HG03571 (cell line): ENCODE data around the gene MLN.

Source experiments
- ATAC-seq: cut with Tn5 transposase; IDR thresholded peaks from one replicate; pipeline ENCODE4 v1.9.1; 2021; ENCODE audit not compliant: unreplicated experiment

Gene MLN

GRCh38 chr6:33772902-33773472, 30.8 kb downstream of the MLN start:
- ATAC-seq = no peak

GRCh38 chr6:33772082-33772830, 31.5 kb downstream of the MLN start:
- ATAC-seq = no peak

- no peak for ATAC-seq
Measured at GRCh38 chr6:33771146-33772081, 32.4 kb downstream of the MLN start.

GRCh38 chr6:33770833-33771145, 33.0 kb downstream of the MLN start:
- no peak for ATAC-seq

GRCh38 chr6:33770124-33770832, 33.5 kb downstream of the MLN start:
- no peak for ATAC-seq

GRCh38 chr6:33769248-33769821, 34.5 kb downstream of the MLN start:
- ATAC-seq = no peak

DNA sequence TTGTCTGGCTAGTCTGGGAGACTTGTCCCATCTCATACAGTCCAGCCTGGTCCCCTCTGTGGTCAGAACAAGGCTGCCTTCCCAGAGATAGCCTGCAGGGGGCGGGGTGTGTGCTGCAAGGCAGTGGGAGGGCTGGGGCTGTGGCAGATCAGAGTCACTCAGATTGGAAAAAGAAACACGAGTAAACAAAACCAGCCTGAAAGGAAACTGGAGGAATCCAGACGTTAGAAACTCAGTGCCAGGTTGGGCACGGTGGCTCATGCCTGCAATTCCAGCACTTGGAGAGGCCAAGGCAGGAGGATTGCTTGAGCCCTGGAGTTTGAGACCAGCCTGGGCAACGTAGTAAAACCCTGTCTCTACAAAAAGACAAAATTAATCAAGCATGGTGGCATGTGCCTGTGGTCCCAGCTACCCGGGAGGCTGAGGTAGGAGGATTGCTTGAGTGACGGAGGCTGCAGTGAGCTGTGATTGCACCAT, 35.1 kb downstream of the MLN start:
- ATAC-seq = no peak

DNA sequence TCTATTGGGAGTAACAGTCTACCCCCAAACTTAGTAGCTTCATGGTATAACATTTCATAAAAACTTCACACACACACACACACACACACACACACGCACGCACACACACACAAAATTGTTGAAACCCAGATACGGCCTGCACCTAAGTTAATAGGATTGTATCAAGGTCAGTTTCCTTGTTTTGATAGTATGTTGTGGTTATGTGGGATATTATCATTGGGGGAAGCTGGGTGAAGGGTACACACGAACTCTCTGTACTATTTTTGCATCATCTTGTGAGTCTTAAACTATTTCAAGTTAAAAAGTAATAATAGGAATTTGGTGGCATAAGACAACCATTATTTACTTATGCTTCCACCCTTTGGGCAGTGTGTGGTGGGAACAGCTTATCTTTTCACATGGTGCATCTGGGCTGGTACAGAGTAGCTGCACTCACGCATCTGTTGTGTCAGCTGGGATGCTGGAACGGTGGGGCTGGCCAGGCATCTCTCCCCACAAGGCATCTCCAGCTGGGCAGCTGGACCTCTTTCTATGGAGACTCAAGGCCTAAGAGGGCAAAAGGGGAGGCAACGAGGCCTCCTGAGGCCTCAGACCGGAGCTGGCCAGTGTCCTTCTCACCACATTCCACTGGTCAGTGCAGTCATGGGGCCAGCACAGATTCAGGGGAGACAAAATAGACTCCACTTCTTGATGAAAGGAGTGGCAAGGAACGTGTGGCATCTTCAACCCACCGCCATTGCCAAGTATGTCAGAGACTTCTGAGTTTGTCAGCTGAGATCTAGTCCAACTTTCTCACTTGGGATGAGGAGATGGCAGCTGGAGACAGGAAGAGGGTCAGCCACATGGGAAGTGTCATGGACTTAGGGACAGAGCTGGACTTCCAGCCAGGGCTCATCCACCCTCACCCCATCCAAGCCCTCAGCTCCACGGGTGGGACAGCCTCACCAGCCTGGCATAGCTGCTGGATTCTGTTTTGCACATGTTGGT, 36.6 kb downstream of the MLN start:
- ATAC-seq = no peak

GRCh38 chr6:33765368-33765767, 38.4 kb downstream of the MLN start:
- ATAC-seq = no peak

DNA sequence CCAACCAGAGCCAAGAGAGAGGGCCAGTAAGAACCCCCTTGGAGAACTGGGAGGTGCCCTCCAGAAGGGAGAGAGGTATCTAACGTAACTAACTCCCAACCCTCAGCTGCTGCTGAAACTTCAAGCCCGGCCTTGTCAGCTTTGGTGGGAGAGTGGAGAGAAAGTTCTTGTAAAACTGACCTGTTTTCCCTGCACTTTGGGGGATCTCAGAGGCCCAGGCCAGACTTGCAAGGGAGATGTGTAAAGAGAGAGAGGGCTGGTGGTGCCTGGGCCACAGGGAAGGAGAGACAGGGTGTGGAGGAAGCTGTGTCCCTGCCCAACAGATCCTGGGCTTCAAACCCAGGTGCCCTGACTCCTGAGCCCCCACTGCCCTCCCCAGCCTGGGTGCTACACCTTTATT, 39.8 kb downstream of the MLN start:
- ATAC-seq = no peak

DNA sequence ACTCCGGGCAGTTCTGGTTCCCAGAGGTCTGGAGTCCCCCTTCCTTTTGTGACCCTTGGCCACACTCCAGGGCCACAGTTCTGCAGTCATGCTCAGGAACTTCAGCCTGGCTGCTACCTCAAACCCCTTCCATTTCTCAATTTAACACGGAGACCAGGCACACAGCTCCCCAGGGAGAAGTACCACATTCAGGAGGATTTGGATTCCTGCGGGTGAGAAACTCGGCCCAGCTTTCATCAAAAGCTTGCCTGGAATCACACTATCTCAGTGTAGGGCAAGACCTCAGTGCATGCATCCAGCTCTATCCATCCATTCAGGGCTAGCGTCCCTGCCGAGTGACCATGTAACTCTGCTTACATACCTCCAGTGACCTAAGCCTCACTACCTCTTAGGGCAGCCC, 40.3 kb downstream of the MLN start:
- no peak for ATAC-seq

- ATAC-seq = no peak
Measured at GRCh38 chr6:33762713-33763112, 41.1 kb downstream of the MLN start.

DNA sequence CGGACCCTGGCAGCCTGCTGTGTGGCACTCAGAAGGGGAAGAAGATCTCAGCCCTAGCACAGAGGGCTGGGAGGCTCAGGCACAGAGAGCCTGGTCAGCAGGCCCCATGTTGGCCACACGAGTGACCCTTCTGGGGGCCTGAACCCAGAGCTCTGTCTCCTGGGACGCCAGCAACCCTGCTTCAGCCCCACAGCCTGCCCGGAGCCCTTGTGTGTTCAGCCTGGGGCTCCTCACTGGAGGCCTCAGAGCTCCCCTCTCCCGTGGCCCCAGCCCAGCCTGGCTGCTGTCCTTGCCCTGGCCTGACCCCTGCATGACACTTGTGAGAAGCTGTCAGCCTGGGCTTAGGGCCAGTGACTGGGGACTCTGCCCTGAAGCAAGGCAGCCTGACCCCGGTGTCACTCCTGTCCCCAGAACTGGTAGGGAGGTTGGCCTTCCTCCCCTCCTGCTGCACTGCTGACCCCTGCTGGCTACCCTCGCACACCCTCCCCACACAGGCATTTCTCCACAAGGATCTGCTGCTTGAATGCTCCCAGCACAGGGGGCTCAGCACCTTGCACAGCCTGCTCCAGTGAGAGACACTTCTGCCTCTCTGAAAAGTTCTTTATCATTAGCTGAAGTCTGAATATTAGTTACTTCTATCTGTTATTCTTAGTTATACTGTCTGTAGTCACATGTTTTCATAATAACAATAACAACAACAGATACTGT, 41.7 kb downstream of the MLN start:
- ATAC-seq = no peak

- no peak for ATAC-seq
Measured at GRCh38 chr6:33761581-33761921, 42.3 kb downstream of the MLN start.

DNA sequence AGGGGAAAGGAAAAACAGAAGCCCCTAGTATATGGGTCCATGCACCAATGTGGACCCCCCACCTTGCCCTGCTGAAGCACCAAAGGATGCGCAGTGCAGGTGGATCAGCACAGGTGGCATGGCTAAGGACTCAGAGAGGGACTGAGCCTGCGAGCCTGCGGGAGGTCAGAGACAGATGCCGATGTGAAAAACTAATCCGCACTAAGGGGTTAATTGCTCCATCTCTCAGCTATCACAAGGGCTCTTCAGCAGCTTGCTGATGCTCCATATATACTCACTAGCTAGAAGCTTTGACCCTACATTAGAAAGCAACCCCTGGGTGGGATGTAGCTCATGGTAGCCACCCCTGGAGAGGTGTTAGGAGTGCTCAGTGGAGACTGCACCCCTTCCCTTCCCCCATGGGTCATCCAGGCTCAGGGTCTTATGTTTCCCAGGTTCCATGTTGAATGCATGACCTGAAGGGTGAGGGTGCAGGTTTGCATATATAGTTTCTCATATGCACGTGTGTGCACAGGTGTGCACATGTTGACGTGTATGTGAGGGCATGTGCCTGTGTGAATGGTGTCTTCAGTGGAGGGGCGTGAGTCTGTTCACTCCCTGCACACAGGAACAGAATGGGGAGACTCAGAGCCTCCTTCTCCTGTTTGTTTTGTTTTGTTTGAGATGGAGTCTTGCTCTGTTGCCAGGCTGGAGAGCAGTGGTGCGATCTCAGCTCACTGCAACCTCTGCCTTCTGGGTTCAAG, 43.7 kb downstream of the MLN start:
- no peak for ATAC-seq

GRCh38 chr6:33758815-33759216, 45.0 kb downstream of the MLN start:
- no peak for ATAC-seq

DNA sequence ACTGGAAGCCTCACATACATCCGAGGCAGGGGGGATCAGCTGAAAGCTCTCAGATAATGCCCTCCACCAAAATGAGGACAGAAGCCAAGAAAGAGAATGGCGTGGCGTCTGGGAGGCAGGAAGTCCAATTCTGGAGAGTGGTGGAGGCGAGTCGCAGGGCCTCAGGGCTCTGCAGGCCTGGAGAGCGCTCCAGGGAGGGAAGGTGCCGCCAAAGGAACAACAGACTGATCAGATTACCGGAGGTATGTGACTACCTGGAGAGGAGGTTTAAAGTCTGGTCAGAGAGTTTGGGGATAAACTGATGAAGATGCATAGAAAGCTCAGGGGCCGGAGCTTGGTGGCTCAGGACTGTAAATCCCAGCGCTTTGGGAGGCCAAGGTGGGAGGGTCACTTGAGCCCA, 45.9 kb downstream of the MLN start:
- no peak for ATAC-seq

DNA sequence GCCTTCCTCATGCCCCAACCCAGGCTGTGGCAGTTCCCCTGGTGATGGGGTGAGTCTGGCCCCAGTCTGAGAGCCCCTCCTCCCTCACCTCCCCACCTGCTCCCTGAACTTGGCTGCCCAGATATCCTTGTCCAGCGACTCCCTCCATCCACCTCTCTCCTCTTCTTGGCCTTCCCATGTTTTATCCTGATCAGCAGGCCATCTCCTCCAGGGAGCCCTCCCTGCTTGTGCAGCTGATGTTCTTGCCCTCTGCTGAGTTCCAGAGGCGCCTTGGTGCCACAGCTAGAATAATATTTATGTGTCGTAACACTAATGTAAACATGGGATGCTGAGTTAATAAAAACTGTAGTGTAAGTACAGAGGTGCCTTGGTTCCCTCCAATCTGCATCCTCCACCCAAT, 46.7 kb downstream of the MLN start:
- ATAC-seq = no peak
